ENCODE measurements around the gene HTR2A.

GRCh38 chr13:46874006-46874405, 22.8 kb downstream of the HTR2A start:
- TF ChIP-seq POLR2AphosphoS5 (IDR thresholded peaks at IDR 0.05; ENCODE audit: low read depth, low read length): no peak
- no peak for TF ChIP-seq POLR2A (IDR thresholded peaks at IDR 0.05; ENCODE audit: low read depth, low read length)

Data from GM12892 (cell line).